Tibial nerve (tissue), 4 donors: ENCODE results near the gene HNRNPD.

Source experiments
- CTCF ChIP-seq, 5 experiments: fragments of 200-600 bp in 3 of 5; fragments of 450-650 bp in 2 of 5; sonication (generic) in 3 of 5; IDR thresholded peaks; one replicate each; pipeline ENCODE4 v1.5.1; 2016 to 2019; ENCODE audit warnings: antibody characterized with exemption in 5 of 5, mild to moderate bottlenecking in 3 of 5, moderate library complexity in 2 of 5
- EP300 ChIP-seq, 2 donors: sonication (generic); formaldehyde crosslinking; IDR thresholded peaks; one replicate each; pipeline ENCODE4 v1.6.1; 2017; ENCODE audit warnings: antibody characterized with exemption in 2 of 2, mild to moderate bottlenecking in 1 of 2
- POLR2A ChIP-seq, 2 donors: fragments of 450-650 bp; IDR thresholded peaks; one replicate each; pipeline ENCODE4 v1.6.1; 2017; ENCODE audit warnings: antibody characterized with exemption in 2 of 2, mild to moderate bottlenecking in 2 of 2, moderate library complexity in 2 of 2

GRCh38 chr4:82394896-82395295, 21.1 kb upstream of the HNRNPD start:
- TF ChIP-seq CTCF (IDR thresholded peaks at IDR 0.05) (no peak), POLR2A (IDR thresholded peaks at IDR 0.05) (no peak), EP300 (IDR thresholded peaks at IDR 0.05) (no peak)
